Immature natural killer cell (primary cell): ENCODE data around the gene ULBP1. TPM values are rescaled to one million over a fixed set of nuclear protein-coding genes. Genes with fewer than 3 reads are reported as not detected.
"Not testable (repeated sequence)": the region's sequence is repeated elsewhere in the genome, so short reads cannot be mapped to it uniquely, and the experiment has no call there.

Source experiments
- DNase-seq, 3 donors: peaks; one replicate each; pipeline ENCODE4 v3.0.0; 2022; ENCODE audit warnings: mixed read lengths in 1 of 3
- H3K27ac Mint-ChIP-seq, 6 donors: one replicate each; pipeline ENCODE4 v1.8.0; 2020; ENCODE audit warnings: mixed read lengths in 6 of 6, mild to moderate bottlenecking in 5 of 6, inconsistent platforms in 4 of 6, moderate library complexity in 3 of 6
- H3K27me3 Mint-ChIP-seq, 3 donors: one replicate each; pipeline ENCODE4 v1.8.0; 2020 to 2021; ENCODE audit warnings: low read depth in 3 of 3, mild to moderate bottlenecking in 3 of 3, mixed read lengths in 3 of 3, moderate library complexity in 3 of 3, inconsistent platforms in 1 of 3
- H3K36me3 Mint-ChIP-seq, 3 donors: one replicate each; pipeline ENCODE4 v1.8.0; 2020; ENCODE audit warnings: mixed read lengths in 3 of 3, inconsistent platforms in 2 of 3, mild to moderate bottlenecking in 2 of 3
- H3K4me1 Mint-ChIP-seq, 2 donors: one replicate each; pipeline ENCODE4 v1.8.0; 2020; ENCODE audit warnings: inconsistent platforms in 2 of 2, mild to moderate bottlenecking in 2 of 2, mixed read lengths in 2 of 2, moderate library complexity in 1 of 2
- H3K4me3 Mint-ChIP-seq, 5 donors: one replicate each; pipeline ENCODE4 v1.8.0; 2020; ENCODE audit warnings: mild to moderate bottlenecking in 5 of 5, mixed read lengths in 5 of 5, inconsistent platforms in 3 of 5, moderate library complexity in 3 of 5
- H3K9me3 Mint-ChIP-seq, 6 donors: one replicate each; pipeline ENCODE4 v1.8.0; 2020; ENCODE audit warnings: mild to moderate bottlenecking in 6 of 6, mixed read lengths in 6 of 6, inconsistent platforms in 4 of 6, moderate library complexity in 3 of 6
- polyA plus RNA-seq, 3 donors: library from polyadenylated mRNA; unstranded; fragments of 300-500 nt; fragmentation: Illumina TruSeq; gene quantifications; one replicate each; pipeline ENCODE4 v1.2.3, GENCODE V29; 2021

Gene ULBP1
- polyA plus RNA-seq, 3 donors from 2014 or later, result not detected

DNA sequence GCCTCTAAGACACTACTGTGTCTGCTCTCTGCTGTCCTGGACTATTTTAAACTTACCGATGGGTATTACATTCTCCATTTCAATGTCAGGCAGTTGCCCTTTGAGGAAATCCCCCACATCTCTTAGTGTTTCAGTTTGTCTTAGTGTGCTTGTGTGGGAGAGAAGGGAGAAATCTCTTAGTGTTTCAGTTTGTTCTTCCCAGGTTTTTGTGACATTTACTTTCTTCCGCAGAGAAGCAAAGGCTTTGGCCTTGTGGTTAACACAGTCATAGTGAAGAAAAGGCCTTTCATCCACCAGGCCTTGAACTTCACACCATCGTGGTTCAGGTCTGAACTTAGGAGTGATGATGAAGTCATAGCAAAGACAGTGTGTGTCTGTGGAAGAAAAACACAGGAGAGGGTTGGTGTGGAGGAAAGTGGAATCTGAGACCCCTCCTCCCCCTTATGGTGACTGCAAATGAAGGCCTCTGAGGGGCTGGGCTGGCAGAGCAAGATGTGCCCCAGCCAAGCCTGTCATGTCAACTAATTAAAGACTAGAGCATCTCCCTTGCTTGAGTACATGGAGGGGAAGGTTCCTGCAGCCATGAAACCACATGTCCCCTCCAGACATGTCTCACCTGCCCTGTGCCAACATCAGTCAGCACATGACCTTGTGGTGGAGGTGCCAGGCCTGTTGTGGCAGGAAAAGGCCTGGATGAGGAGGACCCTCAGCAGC, 37.7 kb downstream of the ULBP1 start:
- Mint-ChIP-seq H3K9me3 (no peaks in the 10 kb centered on the region), H3K36me3 (peaks cover 0 to 4% (median 0%) of the 10 kb centered on the region in 3 donors), H3K4me1 (peaks cover 39 to 50% of the 10 kb centered on the region in 2 donors), H3K4me3 (peak overlapping the region; percentile 5 to 45 (median 35)), H3K27ac (peak overlapping the region; percentile 31 to 86 (median 60)), H3K27me3 (peaks cover 2 to 9% (median 5%) of the 10 kb centered on the region in 3 donors)
- peak; percentile 35 to 47 (median 36) for DNase-seq

DNA sequence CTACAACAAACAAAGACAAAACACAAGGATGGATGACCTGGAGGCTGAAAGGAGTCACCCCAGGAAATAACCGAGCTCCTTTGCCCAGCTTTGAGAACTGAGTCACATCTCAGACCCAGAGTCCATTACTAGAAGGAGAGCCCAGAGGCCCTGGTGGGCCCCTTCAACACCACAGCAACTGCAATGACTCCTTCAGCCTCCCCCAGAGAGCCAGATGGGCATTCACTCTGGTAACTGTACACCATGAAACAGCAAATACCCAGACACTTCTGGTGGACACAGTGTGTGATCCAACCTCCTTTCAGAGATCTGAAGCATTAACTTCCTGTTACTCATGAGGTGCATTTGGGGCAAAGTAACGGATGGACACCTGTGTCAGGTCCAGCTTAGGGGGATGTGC, 39.0 kb downstream of the ULBP1 start:
- H3K4me3 Mint-ChIP-seq, result peak overlapping the region in 1 of 5 donors; percentile 29
- H3K36me3 Mint-ChIP-seq, result peaks cover 0 to 4% (median 0%) of the 10 kb centered on the region in 3 donors
- no peaks in the 10 kb centered on the region for H3K9me3 Mint-ChIP-seq
- peaks cover 2 to 9% (median 4%) of the 10 kb centered on the region in 3 donors for H3K27me3 Mint-ChIP-seq
- H3K27ac Mint-ChIP-seq, result peak overlapping the region in 1 of 6 donors; percentile 20
- H3K4me1 Mint-ChIP-seq, result peaks cover 39 to 50% of the 10 kb centered on the region in 2 donors
- DNase-seq, result no peak

GRCh38 chr6:150003599-150003998, 39.9 kb downstream of the ULBP1 start:
- not testable (repeated sequence) for DNase-seq, H3K36me3 Mint-ChIP-seq, H3K9me3 Mint-ChIP-seq
- H3K27me3 Mint-ChIP-seq, result peaks cover 2 to 11% (median 9%) of the 10 kb centered on the region in 3 donors
- peaks cover 39 to 50% of the 10 kb centered on the region in 2 donors for H3K4me1 Mint-ChIP-seq
- peak overlapping the region in 3 of 6 donors; percentile 41 to 97 (median 92) for H3K27ac Mint-ChIP-seq
- peak overlapping the region; percentile 91 to 97 (median 96) for H3K4me3 Mint-ChIP-seq

DNA sequence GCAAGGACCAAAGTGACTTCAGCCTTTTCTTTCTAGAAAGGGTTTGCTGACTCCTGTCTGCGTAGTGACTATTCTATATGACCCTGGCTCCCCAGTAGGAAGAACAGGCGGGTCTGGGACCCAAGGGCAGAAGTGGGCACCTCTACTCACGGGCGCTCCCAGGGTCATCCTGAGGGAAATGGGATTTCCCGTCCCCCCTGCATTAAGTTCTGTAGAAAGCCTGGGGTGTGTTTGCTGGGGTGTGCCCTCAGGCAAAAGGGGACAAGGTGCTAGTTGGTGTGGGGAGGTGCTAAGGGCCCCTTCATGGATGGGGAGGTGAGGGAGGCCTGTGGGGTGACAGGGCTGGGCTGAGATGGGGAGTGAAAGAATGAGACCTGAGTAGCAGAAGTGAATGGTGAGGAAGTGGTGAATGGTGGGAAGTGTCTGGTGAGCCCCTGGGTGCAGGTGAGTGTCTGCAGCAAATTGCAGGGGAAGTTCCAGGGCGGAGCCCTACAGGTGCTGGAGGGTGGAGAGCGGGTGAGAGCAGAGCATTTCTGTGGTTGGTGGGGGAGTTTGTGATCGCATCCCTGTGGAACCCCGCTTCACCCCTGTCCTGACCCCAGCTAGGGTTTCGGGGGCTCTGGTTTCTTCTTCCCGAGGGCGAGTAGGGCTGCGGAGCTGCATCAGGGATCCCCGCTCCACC, 40.5 kb downstream of the ULBP1 start:
- Mint-ChIP-seq H3K9me3 (no peaks in the 10 kb centered on the region), H3K27ac (peak overlapping the region; percentile 41 to 97 (median 90)), H3K4me1 (peaks cover 39 to 50% of the 10 kb centered on the region in 2 donors), H3K27me3 (peaks cover 2 to 12% (median 9%) of the 10 kb centered on the region in 3 donors), H3K4me3 (peak overlapping the region; percentile 91 to 97 (median 96)), H3K36me3 (peaks cover 0 to 4% (median 0%) of the 10 kb centered on the region in 3 donors)
- peak; percentile 36 to 67 (median 41) for DNase-seq

DNA sequence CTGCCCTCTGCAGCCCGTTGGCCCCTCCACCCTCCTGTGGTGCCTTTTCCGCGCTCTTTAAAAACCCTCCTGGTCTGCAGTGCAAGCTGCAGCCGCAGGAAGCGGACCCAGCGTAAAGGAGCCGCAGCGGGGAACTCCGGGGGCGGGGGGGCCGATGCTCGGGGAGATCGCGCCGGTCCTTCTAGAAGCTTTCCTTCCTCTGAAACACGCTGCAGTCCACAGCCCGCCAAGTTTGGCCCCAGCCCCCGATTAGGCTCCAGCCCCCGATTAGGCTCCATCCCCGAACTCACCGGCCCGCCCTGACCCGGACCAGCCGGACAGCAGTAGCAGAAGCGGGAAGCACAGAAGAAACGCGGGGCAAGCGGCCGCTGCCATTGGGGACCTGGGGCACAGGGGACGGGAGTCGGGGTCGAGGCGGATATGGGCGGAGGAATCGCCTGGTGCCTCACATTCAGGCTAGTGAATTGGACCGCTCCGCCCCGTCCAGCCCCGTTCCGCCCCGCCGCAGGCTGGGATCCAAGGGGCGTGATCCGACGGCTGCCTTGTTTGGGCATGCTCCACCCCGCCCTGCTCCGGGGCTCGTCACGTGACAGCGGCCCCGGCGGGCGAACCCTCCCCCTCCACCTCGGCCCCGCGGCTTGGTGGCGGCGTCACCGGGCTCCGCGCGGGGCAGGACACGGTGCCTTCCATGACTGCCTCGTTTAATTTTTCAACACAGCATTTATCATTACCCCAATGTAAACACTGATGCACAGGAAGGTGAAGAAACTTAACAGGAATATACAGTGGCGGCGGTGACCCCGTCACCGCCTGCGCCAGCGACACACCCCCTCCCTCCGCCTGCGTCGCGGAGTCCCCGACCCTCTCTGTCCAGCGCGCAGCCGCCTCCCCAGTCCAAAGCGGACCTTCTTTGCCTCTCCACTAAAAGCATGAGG, 41.3 kb downstream of the ULBP1 start:
- Mint-ChIP-seq H3K27me3 (peaks cover 2 to 12% (median 9%) of the 10 kb centered on the region in 3 donors), H3K27ac (peak overlapping the region; percentile 72 to 97 (median 94)), H3K4me1 (peaks cover 39 to 50% of the 10 kb centered on the region in 2 donors), H3K36me3 (no peaks in the 10 kb centered on the region), H3K9me3 (no peaks in the 10 kb centered on the region), H3K4me3 (peak overlapping the region; percentile 91 to 97 (median 96))
- DNase-seq, result peak; percentile 87 to 89 (median 88)

- Mint-ChIP-seq H3K4me1 (peaks cover 32 to 40% of the 10 kb centered on the region in 2 donors), H3K4me3 (peak overlapping the region; percentile 91 to 97 (median 96)), H3K27ac (peak overlapping the region in 5 of 6 donors; percentile 30 to 97 (median 89)), H3K9me3 (no peaks in the 10 kb centered on the region), H3K27me3 (peaks cover 6 to 17% (median 9%) of the 10 kb centered on the region in 3 donors), H3K36me3 (no peaks in the 10 kb centered on the region)
- no peak for DNase-seq
Observed at GRCh38 chr6:150005761-150006651, 42.3 kb downstream of the ULBP1 start.

- H3K27me3 Mint-ChIP-seq, result peaks cover 5 to 14% (median 9%) of the 10 kb centered on the region in 3 donors
- H3K4me1 Mint-ChIP-seq, result peaks cover 22 to 30% of the 10 kb centered on the region in 2 donors
- peak overlapping the region in 1 of 5 donors; percentile 21 for H3K4me3 Mint-ChIP-seq
- no peak for DNase-seq
- H3K27ac Mint-ChIP-seq, result no peak overlapping the region
- no peaks in the 10 kb centered on the region for H3K9me3 Mint-ChIP-seq
- H3K36me3 Mint-ChIP-seq, result no peaks in the 10 kb centered on the region
Observed at GRCh38 chr6:150006961-150007464, 43.3 kb downstream of the ULBP1 start.

GRCh38 chr6:150008588-150008987, 44.8 kb downstream of the ULBP1 start:
- H3K4me1 Mint-ChIP-seq, result peaks cover 16 to 24% of the 10 kb centered on the region in 2 donors
- H3K9me3 Mint-ChIP-seq, result no peaks in the 10 kb centered on the region
- H3K27me3 Mint-ChIP-seq, result peaks cover 14 to 17% (median 14%) of the 10 kb centered on the region in 3 donors
- no peak for DNase-seq
- H3K27ac Mint-ChIP-seq, result no peak overlapping the region
- no peaks in the 10 kb centered on the region for H3K36me3 Mint-ChIP-seq
- H3K4me3 Mint-ChIP-seq, result no peak overlapping the region

DNA sequence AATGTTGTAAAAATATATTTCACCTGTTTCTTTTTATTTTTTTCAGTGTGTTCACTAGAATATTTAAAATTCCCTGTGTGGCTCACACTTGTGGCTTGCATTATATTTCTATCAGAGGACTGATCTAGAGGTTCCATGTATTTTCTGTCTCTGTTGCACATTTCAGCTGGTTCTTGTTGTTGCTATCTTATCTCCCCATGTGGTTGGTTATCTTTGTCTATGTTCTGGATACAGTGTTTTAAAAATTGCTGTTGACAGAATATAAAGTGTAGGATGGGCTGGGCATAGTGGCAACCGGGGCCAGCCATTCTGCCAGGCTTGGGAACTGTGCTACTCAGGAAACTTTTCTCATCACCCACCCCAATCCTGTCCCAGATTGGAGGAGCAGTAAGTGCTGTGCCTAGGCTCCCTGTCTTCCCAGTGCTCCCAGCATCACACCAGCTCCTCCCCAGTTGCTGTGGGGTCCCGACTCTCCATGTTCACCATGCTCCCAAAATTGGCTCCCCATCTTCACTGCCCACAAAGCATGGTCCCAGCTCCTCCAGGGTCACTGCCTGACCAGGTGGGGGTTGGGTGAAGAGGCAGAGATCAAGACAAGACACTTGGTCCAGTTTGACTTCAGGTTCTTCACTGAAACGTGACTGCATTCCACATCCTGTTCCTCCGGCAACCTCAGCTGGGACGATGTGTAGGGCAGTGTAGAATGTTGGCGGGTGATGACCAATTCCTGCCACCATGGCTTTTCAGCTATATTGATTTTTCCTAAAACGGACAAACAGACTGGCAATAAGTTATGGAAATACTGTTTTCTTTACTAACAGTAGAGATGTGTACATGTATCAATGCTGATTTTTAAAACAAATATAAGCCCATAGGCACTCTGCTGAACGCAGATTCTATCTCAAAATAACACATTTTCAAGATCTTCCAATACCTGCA, 49.4 kb downstream of the ULBP1 start:
- H3K27me3 Mint-ChIP-seq, result peaks cover 22 to 40% (median 34%) of the 10 kb centered on the region in 3 donors
- not testable (repeated sequence) for H3K36me3 Mint-ChIP-seq, DNase-seq, H3K4me1 Mint-ChIP-seq, H3K9me3 Mint-ChIP-seq, H3K27ac Mint-ChIP-seq, H3K4me3 Mint-ChIP-seq

DNA sequence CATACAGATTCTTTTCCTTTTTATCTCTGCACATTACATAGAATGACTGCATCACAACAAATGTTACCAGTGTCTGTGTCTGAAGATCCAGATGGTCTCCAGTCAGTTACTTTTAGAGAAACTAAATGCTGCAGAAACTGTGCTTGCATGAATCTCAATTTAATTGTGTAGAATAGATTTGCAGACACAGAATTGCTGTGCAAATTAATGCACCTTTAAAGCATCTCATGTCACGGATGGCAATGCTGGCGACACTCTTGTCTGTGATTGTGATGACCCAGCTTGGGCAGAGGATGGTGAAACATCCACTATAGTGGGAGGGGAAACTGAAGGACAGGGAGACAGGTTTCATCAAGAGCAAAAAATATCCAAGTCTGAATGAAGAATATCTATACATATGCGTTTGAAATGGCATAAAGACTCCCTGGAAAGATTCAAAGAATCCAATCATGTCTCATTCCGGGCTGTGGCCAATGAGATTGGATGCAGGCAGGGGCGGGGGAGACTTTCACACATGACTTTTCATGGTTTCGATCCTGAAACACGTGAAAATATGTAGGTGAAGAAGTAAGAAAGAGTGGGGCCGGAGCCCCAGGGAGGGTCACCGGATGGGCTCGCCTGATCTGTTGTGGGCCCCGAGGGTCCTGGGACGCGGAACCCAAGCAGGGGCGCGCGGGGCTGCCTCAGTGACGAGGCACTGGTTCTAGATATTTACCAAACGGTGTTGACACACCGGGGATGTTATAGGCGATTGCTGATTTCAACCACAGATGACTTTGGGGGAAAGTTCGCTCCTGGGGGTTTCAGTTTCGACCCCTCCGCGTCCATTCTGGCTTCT, 50.3 kb downstream of the ULBP1 start:
- not testable (repeated sequence) for H3K27ac Mint-ChIP-seq, H3K36me3 Mint-ChIP-seq, H3K9me3 Mint-ChIP-seq, DNase-seq, H3K4me1 Mint-ChIP-seq
- peaks cover 20 to 35% (median 34%) of the 10 kb centered on the region in 3 donors for H3K27me3 Mint-ChIP-seq
- H3K4me3 Mint-ChIP-seq, result peak overlapping the region in 4 of 5 donors; percentile 38 to 73 (median 54)
